HG03095 (cell line): Measurements from ENCODE around the gene SPP1.
A peak's percentile ranks its signal among the peaks of the same experiment; 100 is the strongest.

Source experiments
- ATAC-seq: cut with Tn5 transposase; IDR thresholded peaks from one replicate; pipeline ENCODE4 v1.9.1; 2021; ENCODE audit warnings: moderate library complexity; ENCODE audit not compliant: unreplicated experiment

SPP1 gene

DNA sequence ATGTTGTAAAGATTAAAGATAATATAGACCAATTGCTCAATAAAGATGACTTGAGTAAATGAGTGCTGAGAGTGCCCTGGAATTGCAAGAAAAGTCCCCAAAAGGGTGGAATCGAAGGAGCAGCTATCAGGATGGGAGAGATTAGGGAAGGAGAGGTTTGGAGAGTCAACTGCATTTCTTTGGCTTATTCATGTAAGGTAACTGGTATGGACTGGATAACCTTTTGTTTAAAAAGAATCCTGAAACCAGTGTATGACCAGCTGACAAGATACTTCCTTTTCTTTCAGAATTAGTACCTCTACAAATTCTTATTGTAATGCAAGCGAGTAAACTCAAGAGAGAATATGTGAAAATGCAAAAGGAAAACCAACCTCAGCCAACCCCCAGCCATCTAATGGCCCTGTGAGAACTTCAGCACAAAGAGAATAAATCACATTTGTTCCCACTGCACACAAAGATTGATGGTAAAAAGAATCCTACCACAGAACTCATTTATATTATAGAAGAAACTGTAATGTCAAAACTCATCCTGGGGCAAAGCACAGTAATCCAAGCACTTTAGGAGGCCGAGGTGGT, 24.5 kb upstream of the SPP1 start:
- no peak for ATAC-seq

DNA sequence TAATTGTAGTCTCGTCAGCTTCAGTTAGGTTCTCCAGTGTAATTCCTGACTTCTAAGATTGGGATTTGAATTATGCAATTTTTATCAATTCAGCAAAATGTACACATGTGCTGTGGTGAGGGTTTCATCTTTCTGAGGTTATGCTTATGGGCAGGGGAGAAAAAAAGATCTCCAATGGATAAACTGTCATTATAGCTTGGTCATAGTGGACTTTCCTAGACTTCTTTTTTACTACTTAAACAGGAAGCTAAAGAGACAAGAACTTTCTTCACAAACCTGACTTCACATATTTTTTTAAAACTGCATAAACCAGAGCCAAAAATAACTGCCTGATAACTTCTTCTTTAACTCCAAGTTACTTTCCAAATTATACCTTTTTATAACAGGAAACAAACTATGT, 21.7 kb upstream of the SPP1 start:
- no peak for ATAC-seq

DNA sequence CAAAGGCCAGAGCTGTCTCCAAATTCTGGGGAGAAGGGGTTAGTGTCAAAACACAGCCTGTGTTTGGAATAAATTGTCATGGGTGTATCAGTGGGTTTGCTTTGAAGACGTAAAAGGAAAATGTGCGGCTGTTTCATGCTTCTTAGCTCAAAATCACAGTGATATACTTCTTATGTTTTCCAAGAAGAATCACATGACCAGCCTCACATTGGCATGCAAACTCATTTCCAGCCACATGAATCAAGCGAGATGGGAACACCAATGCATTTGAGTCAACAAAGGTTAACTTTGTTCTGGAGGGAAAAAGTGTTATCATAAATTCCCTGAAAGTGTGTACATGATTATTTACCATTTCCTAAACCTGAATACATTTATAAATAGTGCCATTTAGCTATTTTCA, 19.0 kb upstream of the SPP1 start:
- no peak for ATAC-seq

DNA sequence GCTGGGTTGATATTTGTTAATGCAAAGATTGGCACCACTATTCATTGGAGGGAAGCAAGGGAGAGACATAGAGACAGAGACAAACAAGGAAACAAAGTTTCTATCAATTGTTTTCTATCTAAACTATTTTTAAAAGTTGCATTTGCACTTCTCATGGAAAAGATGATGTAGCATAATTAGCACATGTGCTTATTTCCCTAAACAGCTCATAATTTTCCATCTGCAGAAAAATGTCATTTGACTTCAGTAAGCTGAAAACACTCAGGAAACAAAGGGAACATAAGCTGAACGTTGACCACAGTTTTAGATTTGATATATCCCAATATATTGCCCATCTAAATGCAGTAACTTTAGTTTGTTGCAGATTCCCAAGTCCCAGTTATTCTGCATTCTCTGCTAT, 18.5 kb upstream of the SPP1 start:
- no peak for ATAC-seq

DNA sequence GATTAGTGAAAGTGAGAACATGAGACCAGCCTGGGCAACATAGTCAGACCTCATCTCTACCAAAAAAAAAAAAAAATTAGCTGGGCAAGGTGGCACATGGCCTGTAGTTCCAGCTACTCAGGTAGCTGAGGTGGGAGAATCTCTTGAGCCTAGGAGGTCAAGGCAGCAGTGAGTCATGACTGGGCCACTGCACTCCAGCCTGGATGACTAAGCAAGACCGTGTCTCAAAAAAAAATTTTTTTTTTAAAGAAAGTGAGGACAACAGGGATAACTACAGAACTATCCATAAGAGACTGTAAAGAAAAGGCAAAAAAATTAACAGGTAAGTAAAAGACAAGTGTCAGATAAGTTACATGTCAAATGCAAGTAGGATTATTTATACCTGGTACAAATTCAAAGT, 13.5 kb upstream of the SPP1 start:
- no peak for ATAC-seq

DNA sequence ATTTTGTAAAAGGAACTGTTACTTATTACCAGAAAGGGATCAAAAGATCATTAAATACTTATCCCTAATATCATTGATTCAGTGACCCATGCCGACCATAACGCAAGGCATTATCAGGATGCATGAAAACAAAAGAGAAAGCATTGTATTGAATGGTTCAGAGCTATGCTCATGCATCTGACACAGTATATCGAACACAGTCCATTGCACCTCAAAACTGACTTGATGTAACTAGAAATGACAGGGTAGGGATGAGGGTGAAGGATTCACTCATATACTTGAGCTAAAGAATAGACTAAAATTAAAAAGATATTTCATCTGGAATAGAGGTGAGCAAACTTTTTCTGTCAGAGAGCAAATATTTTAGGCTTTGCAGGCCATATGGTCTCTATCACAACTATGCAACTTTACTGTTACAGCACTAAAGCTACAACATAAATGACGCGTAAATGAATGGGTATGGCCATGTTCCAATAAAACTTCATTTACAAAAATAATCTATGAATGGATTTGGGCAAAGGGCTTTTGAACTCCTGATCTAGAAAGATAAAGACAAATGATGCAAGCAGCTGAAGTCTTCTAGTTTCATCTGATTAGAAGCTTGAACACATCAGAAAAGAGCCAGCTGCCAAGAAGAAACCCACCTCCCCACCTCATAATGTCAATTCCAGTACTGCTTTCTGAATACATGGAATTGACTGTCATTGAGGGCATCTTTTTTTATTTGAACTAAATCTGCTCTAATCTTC, 12.9 kb upstream of the SPP1 start:
- ATAC-seq, result no peak

DNA sequence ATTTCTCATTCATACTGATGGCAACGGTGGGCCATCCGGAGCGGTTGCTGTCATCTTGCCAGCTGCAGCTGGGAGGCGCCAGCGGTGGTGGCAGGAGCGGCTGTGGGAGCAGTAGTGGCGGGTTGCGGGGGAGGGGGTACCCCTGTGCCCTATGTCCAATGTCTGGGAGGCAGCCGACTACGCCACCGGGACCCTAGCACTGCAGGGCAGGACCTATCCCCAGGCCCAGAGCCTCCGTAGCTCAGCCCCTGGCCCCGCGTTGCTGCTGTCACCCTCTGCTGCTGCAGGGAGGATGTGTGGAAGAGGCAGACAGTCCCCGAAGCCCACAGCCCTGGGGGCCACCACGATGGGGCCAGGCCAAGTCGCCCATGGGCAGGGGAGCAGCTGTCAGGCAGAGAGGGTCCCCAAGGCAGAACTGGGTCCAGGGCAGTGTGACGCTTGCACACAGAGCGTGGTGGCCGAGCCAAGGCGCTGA, 10.0 kb upstream of the SPP1 start:
- ATAC-seq, result no peak

DNA sequence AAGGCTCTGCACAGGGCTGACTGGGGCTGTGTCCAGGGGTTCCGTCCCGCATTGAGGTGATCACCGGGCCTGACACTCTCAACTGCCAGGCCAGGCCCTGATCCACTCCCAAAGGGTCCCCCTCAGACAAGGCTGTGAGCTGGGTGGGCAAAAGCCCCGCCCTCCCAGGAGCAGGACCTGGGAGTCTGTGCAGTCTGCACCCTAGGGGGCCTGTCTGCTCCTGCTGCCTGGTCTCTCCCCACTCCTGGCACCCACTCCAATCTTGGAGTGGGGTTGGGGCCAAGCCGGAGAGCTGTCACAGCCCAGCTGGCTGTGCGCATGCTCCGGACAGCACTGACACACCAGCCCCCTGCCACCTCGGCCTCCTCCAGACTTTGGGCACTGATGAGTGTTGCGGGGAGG, 9.4 kb upstream of the SPP1 start:
- ATAC-seq, result no peak

DNA sequence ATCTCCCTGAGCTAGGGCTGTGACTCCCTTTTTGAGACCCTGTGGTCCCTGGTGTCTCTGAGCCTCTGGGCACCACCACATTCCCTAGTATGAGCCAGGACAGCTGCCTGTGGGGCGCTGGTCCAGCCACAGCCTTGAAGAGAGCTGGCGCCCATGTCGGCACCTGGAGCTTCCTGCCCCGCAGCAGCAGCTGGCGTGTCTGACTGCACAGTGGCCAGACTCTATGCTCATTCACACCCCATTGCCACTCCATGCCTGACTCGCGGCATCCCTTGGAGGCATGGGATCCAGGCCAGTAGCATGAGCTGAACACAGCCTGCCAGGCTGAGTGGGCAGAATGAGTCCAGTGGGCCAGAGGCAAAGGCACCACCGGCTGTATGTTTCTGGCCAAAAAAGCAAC, 8.3 kb upstream of the SPP1 start:
- no peak for ATAC-seq

DNA sequence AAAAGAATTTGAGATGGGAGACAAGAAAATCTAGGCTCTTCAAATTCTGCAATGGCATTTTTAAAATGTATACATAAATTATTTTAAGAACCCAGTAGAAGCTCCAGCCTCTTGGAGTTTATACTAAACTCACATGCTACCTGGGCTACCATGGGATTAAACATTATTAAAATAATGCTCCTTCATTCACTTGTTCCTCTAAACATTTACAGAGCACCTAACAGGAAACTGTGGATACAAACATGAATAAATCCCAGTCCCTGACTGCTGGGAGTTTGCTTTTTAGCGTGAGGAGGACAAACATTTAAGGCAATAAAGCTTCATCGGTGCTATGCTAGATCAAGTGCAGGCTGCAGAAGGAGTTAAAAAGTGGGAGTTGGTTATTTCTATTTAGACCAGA, 5.4 kb upstream of the SPP1 start:
- ATAC-seq, result no peak

DNA sequence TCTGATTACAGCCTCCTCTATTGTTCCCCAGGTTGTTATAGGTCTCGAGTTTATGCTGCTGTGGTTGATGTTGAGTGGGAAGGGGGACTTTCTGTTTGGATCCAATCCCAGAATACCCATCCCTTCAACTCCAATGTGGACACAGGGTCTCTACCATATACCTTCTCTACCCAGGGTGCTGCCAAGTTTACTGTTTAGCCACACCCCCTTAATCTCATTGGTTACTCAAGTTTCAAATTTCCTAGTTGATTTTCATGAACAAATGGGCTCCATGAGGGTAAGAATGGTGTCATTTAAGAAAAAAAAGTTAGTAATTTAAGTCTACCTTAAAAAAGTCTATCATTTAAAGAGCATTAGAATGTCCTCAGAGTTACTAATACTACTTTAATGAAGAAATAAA, 3.6 kb upstream of the SPP1 start:
- ATAC-seq, result no peak

DNA sequence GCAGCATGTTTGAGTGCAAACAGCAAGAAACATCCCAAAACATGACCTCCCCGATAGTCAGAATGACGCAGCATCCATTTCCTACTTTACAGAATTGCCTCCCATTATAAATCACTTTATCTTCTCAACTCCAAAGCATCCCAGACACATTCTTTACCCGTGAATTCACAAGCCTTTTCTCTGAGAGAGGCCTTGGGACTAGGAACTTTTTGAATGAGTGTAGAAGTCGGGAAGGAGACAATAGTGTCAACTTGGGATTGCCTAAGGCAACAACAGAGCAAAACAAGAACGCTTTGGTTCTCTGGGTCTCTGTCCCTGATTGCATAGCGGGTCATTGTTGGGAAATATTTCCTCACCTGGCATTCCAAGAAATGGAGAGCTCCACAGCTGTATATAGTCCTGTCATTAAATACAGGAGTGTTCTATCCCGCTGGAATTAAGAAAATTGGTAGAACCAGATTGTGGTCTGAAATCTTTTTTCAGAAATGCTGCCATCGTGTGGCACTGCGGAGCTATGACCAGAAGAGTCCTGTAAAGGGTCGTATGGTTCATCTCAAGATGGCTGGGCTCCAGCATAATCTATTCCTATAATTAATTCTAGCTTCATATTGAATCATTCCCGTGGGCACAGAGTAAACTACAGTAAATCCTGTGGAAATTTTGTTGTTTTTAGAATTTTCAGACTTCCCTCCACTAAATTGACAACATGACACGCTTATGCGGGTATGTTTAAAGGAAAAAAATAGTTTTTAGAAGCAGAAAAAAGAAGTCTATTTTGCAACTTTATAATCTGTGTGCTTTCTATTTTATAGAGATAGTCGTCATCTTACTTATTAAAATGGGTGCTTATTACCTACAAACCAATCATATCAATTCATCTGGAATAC, 2.0 kb upstream of the SPP1 start:
- ATAC-seq, result peak; percentile 56

DNA sequence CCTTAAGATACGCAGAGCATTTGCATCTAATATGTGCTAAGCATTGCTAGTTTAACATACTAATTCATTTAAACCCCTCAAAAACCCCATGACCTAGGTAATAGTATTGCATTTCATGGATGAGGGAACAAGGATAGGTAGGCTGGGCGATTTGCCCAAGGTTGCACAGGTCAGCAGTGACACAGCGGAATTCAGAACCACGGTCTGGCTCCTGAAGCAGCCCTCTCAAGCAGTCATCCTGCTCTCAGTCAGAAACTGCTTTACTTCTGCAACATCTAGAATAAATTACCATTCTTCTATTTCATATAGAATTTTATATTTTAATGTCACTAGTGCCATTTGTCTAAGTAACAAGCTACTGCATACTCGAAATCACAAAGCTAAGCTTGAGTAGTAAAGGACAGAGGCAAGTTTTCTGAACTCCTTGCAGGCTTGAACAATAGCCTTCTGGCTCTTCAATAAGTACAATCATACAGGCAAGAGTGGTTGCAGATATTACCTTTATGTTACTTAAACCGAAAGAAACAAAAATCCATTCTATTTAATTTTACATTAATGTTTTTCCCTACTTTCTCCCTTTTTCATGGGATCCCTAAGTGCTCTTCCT, 555 bp upstream of the SPP1 start:
- no peak for ATAC-seq

DNA sequence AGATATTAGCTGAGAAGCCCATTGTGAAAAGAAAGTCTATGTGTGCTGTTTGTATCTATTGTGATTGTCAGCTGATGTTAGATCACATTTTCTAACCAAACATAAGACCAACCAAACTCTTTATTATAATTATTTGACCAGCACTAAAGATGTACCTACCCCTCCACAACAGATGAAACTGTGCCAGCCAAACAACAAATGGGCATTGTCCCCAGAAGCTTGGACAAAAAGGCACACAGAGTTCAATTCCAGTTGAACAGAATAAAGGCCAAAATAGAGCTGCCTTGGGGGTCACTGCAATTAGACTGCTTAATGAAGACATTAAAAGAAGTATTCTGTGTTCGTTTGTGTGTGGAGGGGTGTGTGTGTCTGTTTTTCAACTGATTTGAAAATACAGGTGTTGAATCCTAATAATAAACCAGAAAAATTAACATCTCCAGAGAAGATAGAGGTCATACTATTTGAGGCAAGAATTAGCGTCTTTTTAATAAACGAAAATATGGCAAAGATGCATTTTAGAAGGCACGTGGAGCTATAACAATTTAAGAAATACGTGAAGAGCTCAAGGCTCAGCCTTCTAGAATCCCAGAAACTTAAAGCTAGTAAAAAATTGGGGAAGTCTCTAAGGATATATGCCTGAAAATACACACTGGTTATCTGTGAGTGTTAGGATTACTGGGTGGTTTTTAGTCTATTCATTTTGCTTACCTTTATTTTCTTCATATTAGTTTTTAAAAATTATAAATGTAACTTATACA, 2.2 kb downstream of the SPP1 start:
- no peak for ATAC-seq

DNA sequence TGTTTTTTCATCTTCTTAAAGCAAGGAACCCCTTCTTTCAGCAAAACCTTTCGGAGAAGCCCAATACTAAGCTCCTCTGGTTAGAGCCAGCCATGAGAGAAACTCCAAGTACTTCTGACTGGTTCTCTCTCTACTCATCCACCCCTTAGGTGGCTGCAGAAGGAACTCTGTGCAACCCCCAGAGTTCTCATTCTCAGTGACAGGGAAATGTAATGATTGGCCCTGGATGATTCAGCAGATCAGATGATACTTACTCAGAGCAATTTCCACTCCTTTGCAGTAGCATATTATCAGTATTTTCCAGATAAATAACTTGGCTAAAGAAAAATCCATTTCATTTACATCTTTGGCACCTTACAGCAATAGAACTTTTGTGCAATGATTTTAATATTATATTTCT, 3.2 kb downstream of the SPP1 start:
- ATAC-seq, result no peak

DNA sequence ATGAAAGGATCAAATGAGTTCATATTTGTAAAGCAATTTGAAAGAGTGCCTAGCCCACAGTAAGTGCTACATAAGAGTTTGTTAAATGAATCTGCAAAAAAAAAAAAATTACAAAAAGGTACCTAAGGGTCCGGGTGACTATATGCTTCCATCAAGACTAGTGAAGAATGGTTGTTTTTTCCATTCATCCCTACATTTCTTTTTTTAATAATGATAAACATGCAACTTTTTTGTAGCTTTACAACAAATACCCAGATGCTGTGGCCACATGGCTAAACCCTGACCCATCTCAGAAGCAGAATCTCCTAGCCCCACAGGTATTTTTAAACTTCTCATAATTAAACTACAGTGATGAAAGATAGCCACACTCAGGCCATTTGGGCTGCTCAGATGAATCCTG, 4.3 kb downstream of the SPP1 start:
- no peak for ATAC-seq

DNA sequence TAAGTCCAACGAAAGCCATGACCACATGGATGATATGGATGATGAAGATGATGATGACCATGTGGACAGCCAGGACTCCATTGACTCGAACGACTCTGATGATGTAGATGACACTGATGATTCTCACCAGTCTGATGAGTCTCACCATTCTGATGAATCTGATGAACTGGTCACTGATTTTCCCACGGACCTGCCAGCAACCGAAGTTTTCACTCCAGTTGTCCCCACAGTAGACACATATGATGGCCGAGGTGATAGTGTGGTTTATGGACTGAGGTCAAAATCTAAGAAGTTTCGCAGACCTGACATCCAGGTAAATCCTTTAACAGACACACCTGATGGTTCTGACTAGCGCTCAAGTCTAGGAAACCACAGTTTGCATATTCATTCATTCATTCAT, 6.0 kb downstream of the SPP1 start:
- no peak for ATAC-seq

DNA sequence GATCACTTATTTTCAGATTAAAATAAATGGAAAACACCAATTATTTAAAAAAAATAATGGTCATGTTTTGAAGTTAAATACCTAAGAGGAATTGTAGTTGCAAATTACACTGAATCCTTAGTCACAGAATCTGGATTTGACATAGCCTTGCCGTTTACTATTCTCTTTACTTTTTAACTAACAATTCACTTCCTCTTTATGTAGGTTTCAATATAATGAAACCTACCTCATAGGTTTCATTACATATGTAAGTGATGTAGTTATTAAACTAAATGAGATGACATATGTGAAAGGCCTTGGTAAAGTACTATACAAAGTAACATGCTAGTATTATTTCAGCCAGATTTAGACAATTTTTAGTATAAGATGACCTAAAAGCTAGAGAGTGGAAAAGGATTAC, 6.5 kb downstream of the SPP1 start:
- ATAC-seq, result no peak

DNA sequence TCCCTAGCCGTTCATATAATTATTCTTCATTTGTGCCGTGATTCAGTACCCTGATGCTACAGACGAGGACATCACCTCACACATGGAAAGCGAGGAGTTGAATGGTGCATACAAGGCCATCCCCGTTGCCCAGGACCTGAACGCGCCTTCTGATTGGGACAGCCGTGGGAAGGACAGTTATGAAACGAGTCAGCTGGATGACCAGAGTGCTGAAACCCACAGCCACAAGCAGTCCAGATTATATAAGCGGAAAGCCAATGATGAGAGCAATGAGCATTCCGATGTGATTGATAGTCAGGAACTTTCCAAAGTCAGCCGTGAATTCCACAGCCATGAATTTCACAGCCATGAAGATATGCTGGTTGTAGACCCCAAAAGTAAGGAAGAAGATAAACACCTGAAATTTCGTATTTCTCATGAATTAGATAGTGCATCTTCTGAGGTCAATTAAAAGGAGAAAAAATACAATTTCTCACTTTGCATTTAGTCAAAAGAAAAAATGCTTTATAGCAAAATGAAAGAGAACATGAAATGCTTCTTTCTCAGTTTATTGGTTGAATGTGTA, 7.0 kb downstream of the SPP1 start:
- no peak for ATAC-seq

DNA sequence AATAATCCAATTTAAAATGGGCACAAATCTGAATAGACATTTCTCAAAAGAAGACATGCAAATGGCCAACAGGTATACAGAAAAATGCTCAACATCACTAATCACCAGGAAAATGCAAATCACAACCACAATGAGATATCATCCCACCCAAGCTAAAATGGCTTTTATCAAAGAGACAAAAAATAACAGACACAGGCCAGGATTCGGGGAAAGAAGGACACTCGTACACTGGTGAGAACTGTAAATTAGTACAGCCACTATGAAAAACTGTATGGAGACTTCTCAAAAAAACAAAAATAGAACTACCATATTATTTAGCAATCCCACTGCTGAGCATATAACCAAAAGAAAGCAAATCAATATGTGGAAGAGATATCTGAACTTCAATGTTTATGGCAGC, 8.5 kb downstream of the SPP1 start:
- no peak for ATAC-seq
